Mammary epithelial cell (primary cell): ENCODE measurements around the gene RFNG.

Experiments
- EZH2 ChIP-seq: IDR thresholded peaks from 2 replicates; pipeline ENCODE4 v1.6.1; 2012; ENCODE audit warnings: low read length, inconsistent platforms, borderline replicate concordance
- TF ChIP-seq, protein P1 (sequence below), 2 donors: IDR thresholded peaks in 1 of 2; conservative IDR thresholded peaks in 1 of 2; 2 replicates each; pipeline ENCODE4 v1.5.1; 2011 to 2012; ENCODE audit warnings: inconsistent platforms in 2 of 2, low read length in 2 of 2, mild to moderate bottlenecking in 2 of 2, control low read depth in 1 of 2, low read depth in 1 of 2; ENCODE audit not compliant: insufficient read depth in 1 of 2; ENCODE audit errors: extremely low read depth in 1 of 2

DNA sequence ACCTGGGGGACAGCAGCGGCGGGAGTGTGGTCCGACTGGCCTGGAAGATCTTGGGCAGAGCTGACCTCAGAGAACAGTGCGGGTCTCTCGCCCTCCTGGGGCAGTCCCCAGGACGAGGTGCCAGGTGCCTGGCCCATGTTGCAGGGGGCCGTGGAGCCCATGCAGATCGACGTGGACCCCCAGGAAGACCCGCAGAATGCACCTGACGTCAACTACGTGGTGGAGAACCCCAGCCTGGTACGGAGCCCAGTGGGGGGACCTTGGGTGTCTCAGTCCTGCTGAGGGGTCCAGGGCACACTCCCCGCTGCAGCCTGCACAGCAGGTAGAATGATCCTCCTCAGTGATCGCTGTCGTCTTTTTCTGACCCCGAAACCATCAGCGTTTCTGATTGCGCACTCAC is 1.5 kb upstream of the RFNG start:
- TF ChIP-seq, protein P1, sequence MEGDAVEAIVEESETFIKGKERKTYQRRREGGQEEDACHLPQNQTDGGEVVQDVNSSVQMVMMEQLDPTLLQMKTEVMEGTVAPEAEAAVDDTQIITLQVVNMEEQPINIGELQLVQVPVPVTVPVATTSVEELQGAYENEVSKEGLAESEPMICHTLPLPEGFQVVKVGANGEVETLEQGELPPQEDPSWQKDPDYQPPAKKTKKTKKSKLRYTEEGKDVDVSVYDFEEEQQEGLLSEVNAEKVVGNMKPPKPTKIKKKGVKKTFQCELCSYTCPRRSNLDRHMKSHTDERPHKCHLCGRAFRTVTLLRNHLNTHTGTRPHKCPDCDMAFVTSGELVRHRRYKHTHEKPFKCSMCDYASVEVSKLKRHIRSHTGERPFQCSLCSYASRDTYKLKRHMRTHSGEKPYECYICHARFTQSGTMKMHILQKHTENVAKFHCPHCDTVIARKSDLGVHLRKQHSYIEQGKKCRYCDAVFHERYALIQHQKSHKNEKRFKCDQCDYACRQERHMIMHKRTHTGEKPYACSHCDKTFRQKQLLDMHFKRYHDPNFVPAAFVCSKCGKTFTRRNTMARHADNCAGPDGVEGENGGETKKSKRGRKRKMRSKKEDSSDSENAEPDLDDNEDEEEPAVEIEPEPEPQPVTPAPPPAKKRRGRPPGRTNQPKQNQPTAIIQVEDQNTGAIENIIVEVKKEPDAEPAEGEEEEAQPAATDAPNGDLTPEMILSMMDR (conservative IDR thresholded peaks at IDR 0.05 in 1 of 2, IDR thresholded peaks at IDR 0.05 in 1 of 2; ENCODE audit: extremely low read depth in 1 of 2, insufficient read depth in 1 of 2, low read depth in 1 of 2, low read length in 2 of 2) = no peak
- no peak for TF ChIP-seq EZH2
